IPS-18c (cell line): ENCODE data around the gene CISD2.
"Not testable (repeated sequence)": the region's sequence is repeated elsewhere in the genome, so short reads cannot be mapped to it uniquely, and the experiment has no call there.

Experiments used
- H3K4me3 ChIP-seq: 2 replicates; pipeline ENCODE4 v1.7.0; 2013; ENCODE audit warnings: low read depth, mild to moderate bottlenecking, low read length, moderate library complexity; ENCODE audit not compliant: insufficient read depth
- H3K9me3 ChIP-seq: one replicate; pipeline ENCODE4 v1.6.1; 2013; ENCODE audit warnings: mild to moderate bottlenecking, low read length, moderate library complexity; ENCODE audit not compliant: control insufficient read depth, insufficient read depth

CISD2 gene

GRCh38 chr4:102842367-102842766, 26.4 kb upstream of the CISD2 start:
- no peaks in the 10 kb centered on the region for H3K9me3 ChIP-seq
- H3K4me3 ChIP-seq: no peak overlapping the region

GRCh38 chr4:102843273-102843672, 25.5 kb upstream of the CISD2 start:
- Histone ChIP-seq H3K4me3 (no peak overlapping the region), H3K9me3 (no peaks in the 10 kb centered on the region)

- Histone ChIP-seq H3K9me3 (no peaks in the 10 kb centered on the region), H3K4me3 (no peak overlapping the region)
Measured at GRCh38 chr4:102843938-102844337, 24.9 kb upstream of the CISD2 start.

- Histone ChIP-seq H3K4me3 (no peak overlapping the region), H3K9me3 (no peaks in the 10 kb centered on the region)
Measured at GRCh38 chr4:102847687-102848086, 21.1 kb upstream of the CISD2 start.

- no peaks in the 10 kb centered on the region for H3K9me3 ChIP-seq
Measured at GRCh38 chr4:102849579-102850104, 19.1 kb upstream of the CISD2 start.

GRCh38 chr4:102850370-102850769, 18.4 kb upstream of the CISD2 start:
- H3K9me3 ChIP-seq: no peaks in the 10 kb centered on the region
- H3K4me3 ChIP-seq: no peak overlapping the region

More at GRCh38 chr4:102849579-102850104, 19.1 kb upstream of the CISD2 start:
- no peak overlapping the region for H3K4me3 ChIP-seq

- Histone ChIP-seq H3K9me3 (no peaks in the 10 kb centered on the region), H3K4me3 (no peak overlapping the region)
Measured at GRCh38 chr4:102858828-102859464, 9.8 kb upstream of the CISD2 start.

- Histone ChIP-seq H3K4me3 (no peak overlapping the region), H3K9me3 (no peaks in the 10 kb centered on the region)
Measured at GRCh38 chr4:102860611-102861324, 8.0 kb upstream of the CISD2 start.

GRCh38 chr4:102862016-102862415, 6.8 kb upstream of the CISD2 start:
- Histone ChIP-seq H3K4me3 (no peak overlapping the region), H3K9me3 (no peaks in the 10 kb centered on the region)

- no peaks in the 10 kb centered on the region for H3K9me3 ChIP-seq
- H3K4me3 ChIP-seq: no peak overlapping the region
Measured at GRCh38 chr4:102862747-102863146, 6.0 kb upstream of the CISD2 start.

- H3K9me3 ChIP-seq, H3K4me3 ChIP-seq: not testable (repeated sequence)
Measured at GRCh38 chr4:102865327-102865726, 3.5 kb upstream of the CISD2 start.

- H3K4me3 ChIP-seq: peak overlapping the region; percentile 88
- H3K9me3 ChIP-seq: no peaks in the 10 kb centered on the region
Measured at GRCh38 chr4:102867278-102868152, 1.3 kb upstream of the CISD2 start.

GRCh38 chr4:102868153-102868780, 525 bp upstream of the CISD2 start:
- no peaks in the 10 kb centered on the region for H3K9me3 ChIP-seq
- peak overlapping the region; percentile 88 for H3K4me3 ChIP-seq

- H3K9me3 ChIP-seq: no peaks in the 10 kb centered on the region
- H3K4me3 ChIP-seq: peak overlapping the region; percentile 88
Measured at GRCh38 chr4:102869569-102870197, 891 bp downstream of the CISD2 start.

GRCh38 chr4:102871772-102872171, 3.0 kb downstream of the CISD2 start:
- Histone ChIP-seq H3K9me3 (no peaks in the 10 kb centered on the region), H3K4me3 (no peak overlapping the region)

- not testable (repeated sequence) for H3K4me3 ChIP-seq, H3K9me3 ChIP-seq
Measured at GRCh38 chr4:102877477-102878106, 8.8 kb downstream of the CISD2 start.
